Measurements from ENCODE around the gene ZNF563. TPM values are rescaled to one million over a fixed set of nuclear protein-coding genes. Genes with fewer than 3 reads are reported as not detected.

The ZNF563 gene
- total and polyA plus RNA-seq, 10 of the 15 experiments (the other 5 are each of a cell fraction or from before 2014, with no cell fraction given): 1.7 to 6.4 (median 2.8) TPM

- peak; percentile 59; the same call in 1 of the 2 replicates for TF ChIP-seq RELB (IDR thresholded peaks at IDR 0.05; ENCODE audit: low read depth)
- TF ChIP-seq ETV6 (conservative IDR thresholded peaks at IDR 0.05 in 1 of 2, IDR thresholded peaks at IDR 0.05 in 1 of 2; ENCODE audit: borderline replicate concordance in 1 of 2, low read depth in 1 of 2): peak in 1 of 2 experiments; percentile 29; a peak in 1 of 4 replicates
- peak; percentile 50; the same call in 1 of the 2 replicates for TF ChIP-seq MEF2A (IDR thresholded peaks at IDR 0.05; ENCODE audit: insufficient read depth, low read depth, low read length)
- peak; percentile 99 for TF ChIP-seq NR2F1 (conservative IDR thresholded peaks at IDR 0.05)
- no peak for TF ChIP-seq RFX5 (IDR thresholded peaks at IDR 0.05; ENCODE audit: low read depth, low read length)
- TF ChIP-seq IKZF1 (conservative IDR thresholded peaks at IDR 0.05): peak; percentile 83
- TF ChIP-seq NFYA (IDR thresholded peaks at IDR 0.05; ENCODE audit: borderline replicate concordance, low read depth, low read length): no peak
- no peak for TF ChIP-seq RB1 (IDR thresholded peaks at IDR 0.05; ENCODE audit: borderline replicate concordance)
- TF ChIP-seq MEF2B (IDR thresholded peaks at IDR 0.05; ENCODE audit: partially characterized antibody, poor library complexity, severe bottlenecking): peak; percentile 85
- TF ChIP-seq TBL1XR1 (IDR thresholded peaks at IDR 0.05; ENCODE audit: low read depth, low read length): peak; percentile 82
- TF ChIP-seq CHD2 (IDR thresholded peaks at IDR 0.05; ENCODE audit: borderline replicate concordance, low read depth, low read length): peak; percentile 90
- TF ChIP-seq RUNX3 (IDR thresholded peaks at IDR 0.05; ENCODE audit: low read length): peak; percentile 94
- peak; percentile 72; the same call in 1 of the 2 replicates for TF ChIP-seq ZBED1 (IDR thresholded peaks at IDR 0.05; ENCODE audit: borderline replicate concordance)
- no peak; the same call in 1 of the 2 replicates for TF ChIP-seq FOXK2 (IDR thresholded peaks at IDR 0.05)
- TF ChIP-seq SUPT20H (IDR thresholded peaks at IDR 0.05; ENCODE audit: borderline replicate concordance, control insufficient read depth, low read depth, low read length): no peak
- peak; percentile 76 for TF ChIP-seq NR2C1 (IDR thresholded peaks at IDR 0.05)
- peak; percentile 73 to 84 for TF ChIP-seq BHLHE40 (IDR thresholded peaks at IDR 0.05; ENCODE audit: borderline replicate concordance in 1 of 2, low read depth in 2 of 2, low read length in 1 of 2)
- 0 out of 2 replicates have a peak, but pooled peaks have one; percentile 20 for TF ChIP-seq POLR2AphosphoS5 (IDR thresholded peaks at IDR 0.05; ENCODE audit: low read length)
- peak; percentile 41; the same call in 1 of the 2 replicates for TF ChIP-seq TAF1 (IDR thresholded peaks at IDR 0.05; ENCODE audit: borderline replicate concordance, low read depth, low read length)
- peak; percentile 26; the same call in 1 of the 2 replicates for TF ChIP-seq RAD51 (IDR thresholded peaks at IDR 0.05)
- TF ChIP-seq EGR1 (IDR thresholded peaks at IDR 0.05; ENCODE audit: borderline replicate concordance in 1 of 2, low read depth in 2 of 2, low read length in 2 of 2): peak; percentile 41 to 99
- TF ChIP-seq FOXM1 (IDR thresholded peaks at IDR 0.05; ENCODE audit: low read depth, low read length): peak; percentile 69; the same call in 1 of the 2 replicates
- no peak for TF ChIP-seq JUND (IDR thresholded peaks at IDR 0.05; ENCODE audit: low read depth, low read length)
- TF ChIP-seq TARDBP (IDR thresholded peaks at IDR 0.05; ENCODE audit: borderline replicate concordance): no peak
- TF ChIP-seq EED (IDR thresholded peaks at IDR 0.05; ENCODE audit: low read depth): peak; percentile 73
- 0 out of 2 replicates have a peak, but pooled peaks have one; percentile 25 for TF ChIP-seq ZNF207 (IDR thresholded peaks at IDR 0.05; ENCODE audit: borderline replicate concordance)
- peak; percentile 66; the same call in 1 of the 2 replicates for TF ChIP-seq IRF4 (IDR thresholded peaks at IDR 0.05; ENCODE audit: low read depth, low read length)
These were observed 2.1 kb downstream of the ZNF563 start (continued) for GRCh38 chr19:12331211-12331941.

All from GM12878 (cell line).